ENCODE results near the gene SPACDR. TPM values are rescaled to one million over a fixed set of nuclear protein-coding genes. Genes with fewer than 3 reads are reported as not detected.

The SPACDR gene
- total RNA-seq, 1 experiment from 2014 or later: 1.5 TPM

DNA sequence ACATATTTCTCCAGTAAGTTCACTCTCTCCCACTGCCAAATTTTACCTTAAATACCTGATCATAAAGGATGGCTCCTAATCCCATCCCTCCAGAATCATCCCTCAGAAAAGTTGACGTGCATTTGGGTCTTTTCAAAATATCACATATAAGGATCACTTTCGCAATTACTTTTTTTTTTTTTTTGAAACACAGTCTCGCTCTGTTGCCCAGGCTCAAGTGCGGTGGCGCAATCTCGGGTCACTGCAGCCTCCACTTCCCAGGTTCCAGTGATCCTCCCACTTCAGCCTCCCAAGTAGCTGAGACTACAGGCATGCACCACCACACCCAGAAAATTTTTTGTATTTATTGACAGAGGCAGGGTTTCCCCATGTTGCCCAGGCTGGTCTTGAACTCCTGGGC, 53.0 kb downstream of the SPACDR start:
- no peak for DNase-seq (ENCODE audit: low read depth, low spot score)
- intact Hi-C loops (cut with micrococcal nuclease; ENCODE audit: unreplicated experiment): no loop called here
- ChIA-PET POLR2A (no interaction called here), CTCF (no interaction called here)
- in situ Hi-C loops (cut with HindIII; ENCODE audit: low pct_unique_long_range_greater_than_20kb, low sequenced_read_pairs): no loop called here
- no peaks in the 10 kb centered on the region for H3K9me3 ChIP-seq (ENCODE audit: control insufficient read depth, insufficient read depth, low read depth, low read length)
- H3K27ac ChIP-seq (ENCODE audit: low read length): no peak overlapping the region
- no peaks in the 10 kb centered on the region for H3K36me3 ChIP-seq (ENCODE audit: control insufficient read depth, insufficient read depth, low read length)
- no peak for ATAC-seq
- TF ChIP-seq, protein P1, sequence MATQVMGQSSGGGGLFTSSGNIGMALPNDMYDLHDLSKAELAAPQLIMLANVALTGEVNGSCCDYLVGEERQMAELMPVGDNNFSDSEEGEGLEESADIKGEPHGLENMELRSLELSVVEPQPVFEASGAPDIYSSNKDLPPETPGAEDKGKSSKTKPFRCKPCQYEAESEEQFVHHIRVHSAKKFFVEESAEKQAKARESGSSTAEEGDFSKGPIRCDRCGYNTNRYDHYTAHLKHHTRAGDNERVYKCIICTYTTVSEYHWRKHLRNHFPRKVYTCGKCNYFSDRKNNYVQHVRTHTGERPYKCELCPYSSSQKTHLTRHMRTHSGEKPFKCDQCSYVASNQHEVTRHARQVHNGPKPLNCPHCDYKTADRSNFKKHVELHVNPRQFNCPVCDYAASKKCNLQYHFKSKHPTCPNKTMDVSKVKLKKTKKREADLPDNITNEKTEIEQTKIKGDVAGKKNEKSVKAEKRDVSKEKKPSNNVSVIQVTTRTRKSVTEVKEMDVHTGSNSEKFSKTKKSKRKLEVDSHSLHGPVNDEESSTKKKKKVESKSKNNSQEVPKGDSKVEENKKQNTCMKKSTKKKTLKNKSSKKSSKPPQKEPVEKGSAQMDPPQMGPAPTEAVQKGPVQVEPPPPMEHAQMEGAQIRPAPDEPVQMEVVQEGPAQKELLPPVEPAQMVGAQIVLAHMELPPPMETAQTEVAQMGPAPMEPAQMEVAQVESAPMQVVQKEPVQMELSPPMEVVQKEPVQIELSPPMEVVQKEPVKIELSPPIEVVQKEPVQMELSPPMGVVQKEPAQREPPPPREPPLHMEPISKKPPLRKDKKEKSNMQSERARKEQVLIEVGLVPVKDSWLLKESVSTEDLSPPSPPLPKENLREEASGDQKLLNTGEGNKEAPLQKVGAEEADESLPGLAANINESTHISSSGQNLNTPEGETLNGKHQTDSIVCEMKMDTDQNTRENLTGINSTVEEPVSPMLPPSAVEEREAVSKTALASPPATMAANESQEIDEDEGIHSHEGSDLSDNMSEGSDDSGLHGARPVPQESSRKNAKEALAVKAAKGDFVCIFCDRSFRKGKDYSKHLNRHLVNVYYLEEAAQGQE (IDR thresholded peaks at IDR 0.05; ENCODE audit: insufficient read depth in 1 of 2, low read depth in 2 of 2, low read length in 1 of 2): no peak
- TF ChIP-seq TCF7L2 (IDR thresholded peaks at IDR 0.05; ENCODE audit: low read depth, low read length) (no peak), SIN3A (IDR thresholded peaks at IDR 0.05; ENCODE audit: borderline replicate concordance, insufficient read depth, low read depth, low read length) (no peak), POLR2AphosphoS5 (IDR thresholded peaks at IDR 0.05; ENCODE audit: low read depth, low read length) (no peak)
- H3K4me3 ChIP-seq (ENCODE audit: low read depth in 2 of 2, low read length in 2 of 2): no peak overlapping the region
- 0 out of 2 replicates have a peak, but pooled peaks cover 2% of the 10 kb centered on the region for H3K27me3 ChIP-seq (ENCODE audit: control insufficient read depth, insufficient read depth, low read length)
- no TSS peak for BruUV-seq (replicated peaks)
- no peaks in the 10 kb centered on the region for H3K4me1 ChIP-seq (ENCODE audit: control insufficient read depth, insufficient read depth, low read length)

DNA sequence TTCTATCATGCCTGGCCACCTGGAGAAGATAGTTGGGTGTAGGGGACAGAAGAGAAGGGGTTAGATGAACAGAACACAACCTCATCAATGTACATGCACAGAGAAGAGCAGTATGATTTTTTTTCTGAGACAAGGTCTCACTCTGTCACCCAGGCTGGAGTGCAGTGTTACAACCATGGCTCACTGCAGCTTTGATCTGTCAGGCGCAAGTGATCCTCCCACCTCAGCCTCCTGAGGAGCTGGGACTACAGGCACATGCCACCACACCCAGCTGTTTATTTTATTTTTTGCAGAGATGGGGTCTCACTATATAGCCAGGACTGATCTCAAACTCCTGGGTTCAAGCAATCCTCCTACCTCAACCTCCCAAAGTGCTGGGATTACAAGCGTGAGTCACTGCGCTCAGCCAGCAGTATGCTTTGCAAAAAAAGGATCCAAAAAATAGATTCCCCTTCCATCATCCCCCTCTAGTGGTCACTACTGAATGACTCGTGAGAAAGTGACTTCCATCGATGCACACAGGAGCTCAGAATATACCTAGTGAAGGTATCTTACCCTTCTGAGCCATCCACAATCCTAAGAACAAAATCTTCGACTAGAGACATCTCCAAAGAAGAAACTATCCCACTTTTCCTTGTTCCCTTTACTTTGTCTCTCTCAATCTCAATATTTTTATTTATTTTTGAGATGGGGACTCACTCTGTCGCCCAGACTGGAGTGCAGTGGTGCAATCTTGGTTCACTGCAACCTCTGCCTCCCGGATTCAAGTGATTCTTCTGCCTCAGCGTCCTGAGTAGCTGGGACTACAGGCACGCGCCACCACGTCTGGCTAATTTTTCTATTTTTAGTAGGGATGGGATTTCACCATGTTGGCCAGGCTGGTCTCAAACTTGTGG, 56.5 kb downstream of the SPACDR start:
- H3K27ac ChIP-seq (ENCODE audit: low read length): no peak overlapping the region
- intact Hi-C loops (cut with micrococcal nuclease; ENCODE audit: unreplicated experiment): no loop called here
- 0 out of 2 replicates have a peak, but pooled peaks cover 2% of the 10 kb centered on the region for H3K27me3 ChIP-seq (ENCODE audit: control insufficient read depth, insufficient read depth, low read length)
- ATAC-seq (peak; percentile 95), DNase-seq (ENCODE audit: low read depth, low spot score) (peak; percentile 61)
- BruUV-seq (replicated peaks): no TSS peak
- H3K4me3 ChIP-seq (ENCODE audit: low read depth in 2 of 2, low read length in 2 of 2): no peak overlapping the region
- no peaks in the 10 kb centered on the region for H3K36me3 ChIP-seq (ENCODE audit: control insufficient read depth, insufficient read depth, low read length)
- in situ Hi-C loops (cut with HindIII; ENCODE audit: low pct_unique_long_range_greater_than_20kb, low sequenced_read_pairs): no loop called here
- H3K4me1 ChIP-seq (ENCODE audit: control insufficient read depth, insufficient read depth, low read length): no peaks in the 10 kb centered on the region
- ChIA-PET CTCF (interaction anchor here (0.6 to 1.3 kb wide), 6 partner anchors 8 to 49 kb away, joined by 3 to 8 read pairs (median 4); no protein-coding TSS in a partner anchor), POLR2A (no interaction called here)
- H3K9me3 ChIP-seq (ENCODE audit: control insufficient read depth, insufficient read depth, low read depth, low read length): no peaks in the 10 kb centered on the region
- no peak for TF ChIP-seq POLR2AphosphoS5 (IDR thresholded peaks at IDR 0.05; ENCODE audit: low read depth, low read length)
- TF ChIP-seq SIN3A (IDR thresholded peaks at IDR 0.05; ENCODE audit: borderline replicate concordance, insufficient read depth, low read depth, low read length): no peak
- TF ChIP-seq, protein P2, sequence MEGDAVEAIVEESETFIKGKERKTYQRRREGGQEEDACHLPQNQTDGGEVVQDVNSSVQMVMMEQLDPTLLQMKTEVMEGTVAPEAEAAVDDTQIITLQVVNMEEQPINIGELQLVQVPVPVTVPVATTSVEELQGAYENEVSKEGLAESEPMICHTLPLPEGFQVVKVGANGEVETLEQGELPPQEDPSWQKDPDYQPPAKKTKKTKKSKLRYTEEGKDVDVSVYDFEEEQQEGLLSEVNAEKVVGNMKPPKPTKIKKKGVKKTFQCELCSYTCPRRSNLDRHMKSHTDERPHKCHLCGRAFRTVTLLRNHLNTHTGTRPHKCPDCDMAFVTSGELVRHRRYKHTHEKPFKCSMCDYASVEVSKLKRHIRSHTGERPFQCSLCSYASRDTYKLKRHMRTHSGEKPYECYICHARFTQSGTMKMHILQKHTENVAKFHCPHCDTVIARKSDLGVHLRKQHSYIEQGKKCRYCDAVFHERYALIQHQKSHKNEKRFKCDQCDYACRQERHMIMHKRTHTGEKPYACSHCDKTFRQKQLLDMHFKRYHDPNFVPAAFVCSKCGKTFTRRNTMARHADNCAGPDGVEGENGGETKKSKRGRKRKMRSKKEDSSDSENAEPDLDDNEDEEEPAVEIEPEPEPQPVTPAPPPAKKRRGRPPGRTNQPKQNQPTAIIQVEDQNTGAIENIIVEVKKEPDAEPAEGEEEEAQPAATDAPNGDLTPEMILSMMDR (IDR thresholded peaks at IDR 0.05): peak; percentile 82
- no peak for TF ChIP-seq TCF7L2 (IDR thresholded peaks at IDR 0.05; ENCODE audit: low read depth, low read length)
- TF ChIP-seq, protein P1 (IDR thresholded peaks at IDR 0.05; ENCODE audit: insufficient read depth in 1 of 2, low read depth in 2 of 2, low read length in 1 of 2): no peak

Data from Panc1 (cell line).